SK-N-MC (cell line): ENCODE data around the gene REEP5.
"Not testable (repeated sequence)": the region's sequence is repeated elsewhere in the genome, so short reads cannot be mapped to it uniquely, and the experiment has no call there.

ENCODE experiments used
- DNase-seq: peaks from one replicate; pipeline ENCODE4 v3.0.0-alpha.2; 2011; ENCODE audit warnings: low read depth, low spot score
- H3K27ac ChIP-seq: fragments of 200-600 bp; sonication (generic); 2 replicates; pipeline ENCODE4 v1.5.1; 2016; ENCODE audit warnings: mixed run types
- H3K36me3 ChIP-seq: fragments of 200-600 bp; sonication (generic); 2 replicates; pipeline ENCODE4 v1.6.1; 2017; ENCODE audit warnings: antibody characterized with exemption, low read length, mixed read lengths; ENCODE audit not compliant: insufficient read depth
- H3K4me3 ChIP-seq: fragments of 200-600 bp; sonication (generic); 2 replicates; pipeline ENCODE4 v1.5.1; 2016
- H3K9ac ChIP-seq: fragments of 200-600 bp; sonication (generic); 2 replicates; pipeline ENCODE4 v1.8.0; 2017; ENCODE audit warnings: mixed run types, mixed read lengths; ENCODE audit not compliant: insufficient read length
- H3K9me3 ChIP-seq: fragments of 200-600 bp; sonication (generic); 2 replicates; pipeline ENCODE4 v1.6.1; 2017; ENCODE audit warnings: low read depth, mild to moderate bottlenecking, antibody characterized with exemption, low read length, moderate library complexity, mixed read lengths
- EZH2 ChIP-seq: fragments of 200-600 bp; sonication (generic); IDR thresholded peaks from one replicate; pipeline ENCODE4 v1.6.1; 2017; ENCODE audit warnings: antibody characterized with exemption
- FOXP2 ChIP-seq: optimal IDR thresholded peaks from 2 replicates; pipeline ENCODE3; 2011; ENCODE audit warnings: mild to moderate bottlenecking, moderate library complexity; ENCODE audit not compliant: insufficient read depth; ENCODE audit errors: extremely low read length, control extremely low read depth
- POLR2AphosphoS5 ChIP-seq: IDR thresholded peaks from 2 replicates; pipeline ENCODE4 v1.6.1; 2012; ENCODE audit warnings: mild to moderate bottlenecking, low read depth, low read length, borderline replicate concordance

Gene REEP5

GRCh38 chr5:112906637-112907036, 15.4 kb downstream of the REEP5 start:
- Histone ChIP-seq H3K36me3 (peaks cover 12% of the 10 kb centered on the region), H3K4me3 (no peak overlapping the region), H3K27ac (no peak overlapping the region), H3K9me3 (no peaks in the 10 kb centered on the region), H3K9ac (no peak overlapping the region)
- no peak for DNase-seq
- TF ChIP-seq FOXP2 (no peak), EZH2 (no peak), POLR2AphosphoS5 (no peak)

- not testable (repeated sequence) for DNase-seq, H3K4me3 ChIP-seq, H3K9me3 ChIP-seq, H3K27ac ChIP-seq, H3K9ac ChIP-seq
- peaks cover 16% of the 10 kb centered on the region for H3K36me3 ChIP-seq
Measured at GRCh38 chr5:112904996-112905395, 17.0 kb downstream of the REEP5 start.

- Histone ChIP-seq H3K27ac (no peak overlapping the region), H3K36me3 (peaks cover 14% of the 10 kb centered on the region; the same call in 1 of the 2 replicates), H3K9ac (no peak overlapping the region), H3K9me3 (no peaks in the 10 kb centered on the region), H3K4me3 (no peak overlapping the region)
- DNase-seq, result no peak
- TF ChIP-seq POLR2AphosphoS5 (no peak), FOXP2 (no peak), EZH2 (no peak)
Measured at GRCh38 chr5:112902561-112902960, 19.5 kb downstream of the REEP5 start.

GRCh38 chr5:112895682-112896081, 26.3 kb downstream of the REEP5 start:
- TF ChIP-seq EZH2 (no peak), FOXP2 (no peak), POLR2AphosphoS5 (no peak)

GRCh38 chr5:112892776-112893175, 29.3 kb downstream of the REEP5 start:
- H3K4me3 ChIP-seq, result no peak overlapping the region

More at GRCh38 chr5:112895682-112896081, 26.3 kb downstream of the REEP5 start:
- peaks cover 3% of the 10 kb centered on the region; the same call in 1 of the 2 replicates for H3K36me3 ChIP-seq
- no peak overlapping the region for H3K27ac ChIP-seq
- no peak overlapping the region for H3K4me3 ChIP-seq
- DNase-seq, result no peak
- no peaks in the 10 kb centered on the region for H3K9me3 ChIP-seq
- no peak overlapping the region for H3K9ac ChIP-seq

GRCh38 chr5:112892066-112892465, 30.0 kb downstream of the REEP5 start:
- not testable (repeated sequence) for H3K27ac ChIP-seq, H3K9me3 ChIP-seq, H3K36me3 ChIP-seq, H3K9ac ChIP-seq, DNase-seq, H3K4me3 ChIP-seq

More at GRCh38 chr5:112892776-112893175, 29.3 kb downstream of the REEP5 start:
- TF ChIP-seq POLR2AphosphoS5, result no peak
- no peak for TF ChIP-seq FOXP2
- no peak for TF ChIP-seq EZH2
- Histone ChIP-seq H3K9me3 (no peaks in the 10 kb centered on the region), H3K36me3 (no peaks in the 10 kb centered on the region; the same call in 1 of the 2 replicates), H3K9ac (no peak overlapping the region), H3K27ac (no peak overlapping the region)
- no peak for DNase-seq

- H3K9me3 ChIP-seq, result no peaks in the 10 kb centered on the region
- H3K4me3 ChIP-seq, result no peak overlapping the region
- H3K9ac ChIP-seq, result no peak overlapping the region
- no peak for TF ChIP-seq FOXP2
- TF ChIP-seq EZH2, result no peak
- TF ChIP-seq POLR2AphosphoS5, result no peak
- no peak overlapping the region for H3K27ac ChIP-seq
- DNase-seq, result no peak
- H3K36me3 ChIP-seq, result peaks cover 36% of the 10 kb centered on the region
Measured at GRCh38 chr5:112886975-112887374, 35.1 kb downstream of the REEP5 start.

- Histone ChIP-seq H3K9me3 (no peaks in the 10 kb centered on the region), H3K27ac (no peak overlapping the region), H3K4me3 (no peak overlapping the region), H3K9ac (no peak overlapping the region), H3K36me3 (peaks cover 44% of the 10 kb centered on the region)
- no peak for TF ChIP-seq POLR2AphosphoS5
- TF ChIP-seq EZH2, result no peak
- TF ChIP-seq FOXP2, result no peak
- DNase-seq, result no peak
Measured at GRCh38 chr5:112885001-112885400, 37.0 kb downstream of the REEP5 start.

- no peak overlapping the region for H3K27ac ChIP-seq
- no peaks in the 10 kb centered on the region for H3K9me3 ChIP-seq
- TF ChIP-seq FOXP2 (no peak), EZH2 (no peak), POLR2AphosphoS5 (no peak)
- no peak overlapping the region for H3K9ac ChIP-seq
- H3K4me3 ChIP-seq, result no peak overlapping the region
- no peak for DNase-seq
- H3K36me3 ChIP-seq, result peaks cover 49% of the 10 kb centered on the region
Measured at GRCh38 chr5:112883192-112883591, 38.8 kb downstream of the REEP5 start.
